ENCODE results near the gene TMEM250. TPM values are rescaled to one million over a fixed set of nuclear protein-coding genes. Genes with fewer than 3 reads are reported as not detected.

TMEM250 gene
- total RNA-seq, 4 donors from 2014 or later: 34.7 to 75.0 (median 69.2) TPM

DNA sequence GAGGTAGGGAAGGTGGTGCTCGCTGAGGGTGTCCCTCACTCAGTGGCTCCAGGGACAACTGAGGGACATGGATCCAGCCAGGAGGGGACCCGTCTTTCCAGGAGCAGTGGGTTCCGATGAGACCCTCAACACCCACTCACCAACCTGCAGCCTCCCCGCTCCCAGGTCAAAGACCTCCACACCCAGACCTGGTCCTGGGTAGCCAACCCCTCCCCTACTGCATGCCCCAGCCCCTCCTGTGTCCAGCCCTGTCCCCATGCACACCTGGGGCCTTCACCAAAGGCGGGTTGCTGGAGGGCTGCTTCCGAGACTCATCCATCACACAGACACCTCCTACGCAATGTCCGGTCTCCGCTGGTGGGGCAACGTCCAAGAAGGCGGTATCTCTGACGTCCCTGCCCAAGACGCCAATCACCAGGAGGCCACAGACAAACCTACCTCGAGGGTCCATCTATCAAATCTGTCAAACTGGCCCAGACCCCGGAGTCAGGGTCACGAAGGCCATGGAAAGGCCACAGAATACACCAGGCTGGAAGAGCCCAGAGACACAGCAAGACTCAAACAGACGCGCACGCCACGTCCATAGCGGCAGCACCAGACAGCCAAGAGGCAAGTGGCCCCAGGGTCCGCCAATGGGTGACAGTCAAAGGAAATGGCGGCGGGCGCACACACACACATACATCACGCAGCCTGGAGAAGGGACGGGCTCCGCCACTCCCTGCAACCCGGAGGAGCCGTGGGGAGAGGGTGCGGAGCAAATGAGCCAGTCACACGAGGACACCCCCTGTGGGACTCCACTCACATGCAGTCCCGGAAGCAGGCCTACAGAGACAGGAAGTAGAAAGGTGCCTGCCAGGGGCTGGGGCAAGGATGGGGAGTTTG, 34.4 kb downstream of the TMEM250 start:
- H3K36me3 ChIP-seq: no peaks in the 10 kb centered on the region
- TF ChIP-seq, protein P1, sequence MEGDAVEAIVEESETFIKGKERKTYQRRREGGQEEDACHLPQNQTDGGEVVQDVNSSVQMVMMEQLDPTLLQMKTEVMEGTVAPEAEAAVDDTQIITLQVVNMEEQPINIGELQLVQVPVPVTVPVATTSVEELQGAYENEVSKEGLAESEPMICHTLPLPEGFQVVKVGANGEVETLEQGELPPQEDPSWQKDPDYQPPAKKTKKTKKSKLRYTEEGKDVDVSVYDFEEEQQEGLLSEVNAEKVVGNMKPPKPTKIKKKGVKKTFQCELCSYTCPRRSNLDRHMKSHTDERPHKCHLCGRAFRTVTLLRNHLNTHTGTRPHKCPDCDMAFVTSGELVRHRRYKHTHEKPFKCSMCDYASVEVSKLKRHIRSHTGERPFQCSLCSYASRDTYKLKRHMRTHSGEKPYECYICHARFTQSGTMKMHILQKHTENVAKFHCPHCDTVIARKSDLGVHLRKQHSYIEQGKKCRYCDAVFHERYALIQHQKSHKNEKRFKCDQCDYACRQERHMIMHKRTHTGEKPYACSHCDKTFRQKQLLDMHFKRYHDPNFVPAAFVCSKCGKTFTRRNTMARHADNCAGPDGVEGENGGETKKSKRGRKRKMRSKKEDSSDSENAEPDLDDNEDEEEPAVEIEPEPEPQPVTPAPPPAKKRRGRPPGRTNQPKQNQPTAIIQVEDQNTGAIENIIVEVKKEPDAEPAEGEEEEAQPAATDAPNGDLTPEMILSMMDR (IDR thresholded peaks at IDR 0.05): no peak
- TF ChIP-seq POLR2A (IDR thresholded peaks at IDR 0.05): no peak
- no peak overlapping the region for H3K4me3 ChIP-seq
- H3K9me3 ChIP-seq: no peaks in the 10 kb centered on the region
- H3K27me3 ChIP-seq: no peaks in the 10 kb centered on the region
- H3K4me1 ChIP-seq: peaks cover 0 to 63% (median 3%) of the 10 kb centered on the region in 4 donors
- DNase-seq: peak in 1 of 3 donors; percentile 38
- H3K27ac ChIP-seq: no peak overlapping the region

DNA sequence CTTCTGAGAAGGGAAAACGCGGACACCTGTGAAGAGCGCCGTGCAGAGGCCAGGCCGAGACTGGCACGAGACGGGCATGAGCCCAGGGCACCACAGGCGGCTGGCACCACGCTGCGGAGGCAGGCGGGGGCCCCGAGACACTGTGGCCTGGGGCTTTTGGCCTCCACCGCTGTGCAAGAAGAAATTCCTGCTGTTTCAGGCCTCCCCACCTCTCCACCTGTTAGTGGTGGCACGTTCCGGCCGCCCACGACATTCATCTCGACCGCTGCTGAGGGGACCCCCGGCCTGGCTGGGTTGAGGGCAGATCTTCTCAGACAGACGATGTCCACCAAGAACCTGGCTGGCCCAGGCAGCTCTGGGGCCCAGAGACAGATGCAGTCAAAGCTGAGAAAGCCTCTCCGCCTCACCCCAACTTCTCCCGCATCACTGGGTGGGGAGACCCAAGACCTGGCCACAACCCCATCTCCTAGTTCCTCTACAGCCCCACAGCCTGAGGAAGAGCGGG, 35.1 kb downstream of the TMEM250 start:
- H3K36me3 ChIP-seq: no peaks in the 10 kb centered on the region
- H3K4me3 ChIP-seq: no peak overlapping the region
- peaks cover 0 to 62% (median 0%) of the 10 kb centered on the region in 4 donors for H3K4me1 ChIP-seq
- H3K9me3 ChIP-seq: no peaks in the 10 kb centered on the region
- TF ChIP-seq, protein P1 (IDR thresholded peaks at IDR 0.05): no peak
- TF ChIP-seq POLR2A (IDR thresholded peaks at IDR 0.05): no peak
- DNase-seq: no peak
- H3K27me3 ChIP-seq: no peaks in the 10 kb centered on the region
- H3K27ac ChIP-seq: no peak overlapping the region

DNA sequence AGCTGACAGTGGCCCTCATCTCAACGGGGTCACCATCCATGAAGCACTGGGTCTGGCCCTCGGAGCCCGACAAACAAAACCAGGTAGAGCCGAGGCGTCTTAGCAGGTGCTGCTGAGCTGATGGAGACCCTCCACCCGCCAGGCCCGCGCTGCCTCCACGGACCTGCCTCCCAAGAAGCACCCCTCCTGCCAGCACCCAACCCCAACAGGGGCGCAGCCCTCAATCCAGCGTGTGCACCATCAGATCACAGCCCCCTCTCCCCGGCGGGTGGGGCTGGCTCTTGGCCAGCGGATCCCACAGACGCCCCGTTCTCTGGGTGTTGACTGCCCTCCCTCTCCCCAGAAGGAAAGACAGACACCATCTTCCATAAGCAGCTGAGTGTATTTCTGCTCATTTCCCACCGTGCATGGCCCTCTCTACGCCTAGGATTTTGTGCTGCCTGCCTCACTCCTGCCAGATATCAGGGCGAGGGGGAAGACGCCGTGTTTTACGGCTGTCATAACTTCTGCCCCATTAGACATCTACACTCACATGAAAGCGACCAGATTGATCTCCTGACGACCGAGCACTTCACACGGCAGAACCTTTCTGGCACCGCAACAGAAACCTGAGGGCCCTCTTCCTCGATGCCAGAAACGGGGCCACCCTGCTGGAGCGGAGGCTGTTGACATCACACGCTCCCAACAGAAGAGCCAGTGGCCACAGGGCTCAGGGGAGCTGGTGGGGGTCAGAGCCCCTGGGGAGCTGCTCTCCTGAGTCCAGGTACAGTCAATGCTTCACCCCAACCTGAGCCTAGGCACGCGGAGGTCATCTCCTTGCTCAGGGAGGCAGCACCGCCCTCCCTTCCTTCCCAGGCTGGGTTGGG, 35.9 kb downstream of the TMEM250 start:
- DNase-seq: no peak
- Histone ChIP-seq H3K27me3 (no peaks in the 10 kb centered on the region), H3K36me3 (no peaks in the 10 kb centered on the region), H3K4me1 (peaks cover 0 to 53% (median 0%) of the 10 kb centered on the region in 4 donors), H3K9me3 (no peaks in the 10 kb centered on the region), H3K27ac (no peak overlapping the region), H3K4me3 (no peak overlapping the region)
- TF ChIP-seq, protein P1 (IDR thresholded peaks at IDR 0.05): no peak
- TF ChIP-seq POLR2A (IDR thresholded peaks at IDR 0.05): no peak

DNA sequence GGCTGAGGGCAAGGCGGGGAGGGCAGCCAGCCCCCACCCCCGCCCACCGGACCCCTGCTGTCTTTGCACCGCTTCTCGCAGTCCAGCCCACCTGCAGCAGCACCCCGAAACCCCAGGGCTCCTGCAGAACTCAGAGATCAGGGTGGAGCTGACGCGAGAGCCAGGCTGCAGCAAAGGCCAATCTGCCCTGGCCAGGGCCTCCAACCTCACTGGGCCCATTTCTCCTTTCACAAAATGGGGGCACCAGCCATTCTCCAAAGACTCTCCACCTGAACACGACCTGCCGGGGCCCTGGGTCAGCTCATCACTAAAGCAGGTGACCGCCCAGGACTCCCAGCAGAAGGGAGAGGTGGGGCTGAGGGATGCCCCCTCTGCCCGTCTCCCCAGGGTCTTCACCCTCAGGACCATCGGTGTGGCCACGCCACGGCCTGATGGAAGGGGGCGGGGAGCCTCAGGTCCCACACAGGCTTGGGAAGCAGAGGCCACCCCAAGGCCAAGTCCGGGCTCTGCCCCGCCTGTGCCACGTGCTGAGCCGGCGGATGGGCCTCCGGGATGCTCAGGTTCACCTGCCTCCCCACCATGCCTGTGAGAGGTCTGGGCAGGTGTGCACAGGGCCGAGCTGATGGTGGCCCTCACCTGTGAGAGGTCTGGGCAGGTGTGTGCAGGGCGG, 36.7 kb downstream of the TMEM250 start:
- no peaks in the 10 kb centered on the region for H3K27me3 ChIP-seq
- H3K4me1 ChIP-seq: peaks cover 0 to 45% (median 0%) of the 10 kb centered on the region in 4 donors
- no peak overlapping the region for H3K27ac ChIP-seq
- H3K36me3 ChIP-seq: no peaks in the 10 kb centered on the region
- DNase-seq: no peak
- H3K4me3 ChIP-seq: no peak overlapping the region
- no peaks in the 10 kb centered on the region for H3K9me3 ChIP-seq
- no peak for TF ChIP-seq POLR2A (IDR thresholded peaks at IDR 0.05)
- TF ChIP-seq, protein P1 (IDR thresholded peaks at IDR 0.05): no peak
